Stomach (tissue), 4 donors: Measurements from ENCODE around the gene DBR1.

Experiments used
- EP300 ChIP-seq: sonication (generic); formaldehyde crosslinking; IDR thresholded peaks from one replicate; pipeline ENCODE4 v1.6.1; 2017; ENCODE audit warnings: antibody characterized with exemption
- POLR2A ChIP-seq, 4 donors: fragments of 450-650 bp; IDR thresholded peaks; one replicate each; pipeline ENCODE4 v1.6.1; 2016; ENCODE audit warnings: antibody characterized with exemption in 4 of 4, control low read depth in 2 of 4, mild to moderate bottlenecking in 1 of 4, moderate library complexity in 1 of 4
- POLR2AphosphoS5 ChIP-seq, 3 donors: sonication (generic); formaldehyde crosslinking; IDR thresholded peaks; one replicate each; pipeline ENCODE4 v1.6.1; 2016; ENCODE audit warnings: antibody characterized with exemption in 3 of 3
- TF ChIP-seq, protein P1 (sequence below), 7 experiments: fragments of 450-650 bp in 4 of 7; fragments of 200-600 bp in 3 of 7; sonication (generic) in 3 of 7; IDR thresholded peaks; one replicate each; pipeline ENCODE4 v1.5.1; 2016 to 2019; ENCODE audit warnings: antibody characterized with exemption in 7 of 7, control low read depth in 2 of 7, mild to moderate bottlenecking in 1 of 7

GRCh38 chr3:138132239-138132638, 42.5 kb downstream of the DBR1 start, which contains the start of gene A4GNT:
- TF ChIP-seq POLR2A (IDR thresholded peaks at IDR 0.05) (no peak), POLR2AphosphoS5 (IDR thresholded peaks at IDR 0.05) (no peak), EP300 (no peak)
- TF ChIP-seq, protein P1, sequence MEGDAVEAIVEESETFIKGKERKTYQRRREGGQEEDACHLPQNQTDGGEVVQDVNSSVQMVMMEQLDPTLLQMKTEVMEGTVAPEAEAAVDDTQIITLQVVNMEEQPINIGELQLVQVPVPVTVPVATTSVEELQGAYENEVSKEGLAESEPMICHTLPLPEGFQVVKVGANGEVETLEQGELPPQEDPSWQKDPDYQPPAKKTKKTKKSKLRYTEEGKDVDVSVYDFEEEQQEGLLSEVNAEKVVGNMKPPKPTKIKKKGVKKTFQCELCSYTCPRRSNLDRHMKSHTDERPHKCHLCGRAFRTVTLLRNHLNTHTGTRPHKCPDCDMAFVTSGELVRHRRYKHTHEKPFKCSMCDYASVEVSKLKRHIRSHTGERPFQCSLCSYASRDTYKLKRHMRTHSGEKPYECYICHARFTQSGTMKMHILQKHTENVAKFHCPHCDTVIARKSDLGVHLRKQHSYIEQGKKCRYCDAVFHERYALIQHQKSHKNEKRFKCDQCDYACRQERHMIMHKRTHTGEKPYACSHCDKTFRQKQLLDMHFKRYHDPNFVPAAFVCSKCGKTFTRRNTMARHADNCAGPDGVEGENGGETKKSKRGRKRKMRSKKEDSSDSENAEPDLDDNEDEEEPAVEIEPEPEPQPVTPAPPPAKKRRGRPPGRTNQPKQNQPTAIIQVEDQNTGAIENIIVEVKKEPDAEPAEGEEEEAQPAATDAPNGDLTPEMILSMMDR (IDR thresholded peaks at IDR 0.05), result no peak
